HCT116 (cell line): ENCODE data around the gene TACO1.

ENCODE experiments used
- CTCF ChIP-seq, 3 experiments: fragments of 200-600 bp in 1 of 3; sonication (generic) in 1 of 3; IDR thresholded peaks in 2 of 3; conservative IDR thresholded peaks in 1 of 3; 2 replicates each; pipeline ENCODE4 v1.5.1; 2012 to 2017; ENCODE audit warnings: low read depth in 2 of 3, low read length in 2 of 3, antibody characterized with exemption in 1 of 3, borderline replicate concordance in 1 of 3, control low read depth in 1 of 3, mild to moderate bottlenecking in 1 of 3, mixed read lengths in 1 of 3, mixed run types in 1 of 3, moderate library complexity in 1 of 3; ENCODE audit not compliant: insufficient read depth in 1 of 3
- EZH2 ChIP-seq: fragments of 200-600 bp; sonication (generic); IDR thresholded peaks from 2 replicates; pipeline ENCODE4 v1.6.1; 2017; ENCODE audit warnings: antibody characterized with exemption, mixed run types
- POLR2A ChIP-seq: IDR thresholded peaks from 2 replicates; pipeline ENCODE4 v1.7.0; 2011; ENCODE audit warnings: borderline replicate concordance; ENCODE audit not compliant: insufficient read depth, insufficient read length; ENCODE audit errors: extremely low read depth

DNA sequence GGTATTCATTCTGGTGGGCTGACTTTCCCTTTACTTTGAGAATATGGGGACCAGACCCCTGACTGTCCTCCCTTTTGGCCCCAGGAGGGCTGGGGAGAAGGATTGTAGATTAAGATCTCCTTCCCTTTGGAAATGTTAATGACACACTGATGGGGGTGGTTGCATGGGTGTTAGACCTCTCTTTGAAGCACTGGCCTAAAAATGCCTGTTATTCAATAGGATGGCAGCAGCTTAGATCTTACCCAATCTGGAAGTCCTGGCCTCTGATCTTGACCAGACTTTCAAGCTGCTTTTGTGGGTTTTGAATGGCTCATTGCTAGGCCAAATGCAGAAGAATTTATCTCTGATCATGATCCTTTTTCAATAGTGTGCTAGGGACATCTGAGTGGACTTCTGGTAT is 47.2 kb downstream of the TACO1 start:
- TF ChIP-seq CTCF (IDR thresholded peaks at IDR 0.05 in 2 of 3, conservative IDR thresholded peaks at IDR 0.05 in 1 of 3; ENCODE audit: borderline replicate concordance in 1 of 3, insufficient read depth in 1 of 3, low read depth in 2 of 3, low read length in 2 of 3), result no peak
- no peak for TF ChIP-seq EZH2
- no peak for TF ChIP-seq POLR2A
